BJ (cell line): ENCODE measurements around the gene ELL. TPM values are rescaled to one million over a fixed set of nuclear protein-coding genes. Genes with fewer than 3 reads are reported as not detected.

ENCODE experiments used
- CTCF ChIA-PET: fragments of 350-600 bp; formaldehyde crosslinking; extraction: SDS; loops from one replicate; lab custom pipeline; 2021; ENCODE audit warnings: antibody characterized with exemption, inconsistent platforms; lab: Yijun Ruan, JAX
- POLR2A ChIA-PET: fragments of 300-600 bp; sonication (Branson Sonifier 250); formaldehyde crosslinking; extraction: SDS; loops from one replicate; lab custom pipeline; 2021; ENCODE audit warnings: antibody characterized with exemption; lab: Charles Lee
- DNase-seq: peaks from one replicate; pipeline ENCODE4 v3.0.0-alpha.2; 2011; ENCODE audit warnings: low read depth
- H3K27me3 ChIP-seq: 2 replicates; pipeline ENCODE4 v1.6.0; 2011; ENCODE audit warnings: low read length; ENCODE audit not compliant: control insufficient read depth, insufficient read depth
- H3K36me3 ChIP-seq: 2 replicates; pipeline ENCODE4 v1.5.1; 2011; ENCODE audit warnings: low read length; ENCODE audit not compliant: control insufficient read depth, insufficient read depth
- H3K4me3 ChIP-seq: 2 replicates; pipeline ENCODE4 v1.5.1; 2011; ENCODE audit warnings: low read depth, mild to moderate bottlenecking, control low read depth, low read length
- CTCF ChIP-seq: IDR thresholded peaks from 2 replicates; pipeline ENCODE4 v1.5.1; 2011; ENCODE audit warnings: low read depth, mild to moderate bottlenecking, control low read depth, inconsistent platforms, low read length, moderate library complexity; ENCODE audit not compliant: insufficient read depth
- polyA plus RNA-seq: library from polyadenylated mRNA; depleted of rRNA; stranded (reverse); fragments of >200 nt; gene quantifications from 2 replicates; pipeline ENCODE4 v1.2.3, GENCODE V29; 2011

The ELL gene
- polyA plus RNA-seq, 1 experiment = 10.2 TPM

- Histone ChIP-seq H3K4me3 (peak within 1 kb of the TSS; percentile 87), H3K36me3 (peaks cover 2% of the 10 kb centered on the region; the same call in 1 of the 2 replicates), H3K27me3 (no peaks in the 10 kb centered on the region)
- ChIA-PET CTCF (interaction anchor here (0.6 to 12.0 kb wide), 11 partner anchors 9 to 274 kb away, joined by 3 to 101 read pairs (median 4); partner anchors contain the start of genes GDF15 and MPV17L2), POLR2A (no interaction called here)
- no peak for TF ChIP-seq CTCF
- no peak for DNase-seq
These were observed 102.6 kb downstream of the ELL start, which contains the start of gene SSBP4 for GRCh38 chr19:18419195-18419698. Gene SSBP4 (plus strand): TSS chr19:18419398. CDS start chr19:18419649, 251 bp downstream.

GRCh38 chr19:18418483-18419194, 103.2 kb downstream of the ELL start:
- ChIA-PET CTCF (interaction anchor here (0.6 to 12.0 kb wide), 11 partner anchors 8 to 275 kb away, joined by 3 to 101 read pairs (median 4); partner anchors contain the start of genes GDF15 and MPV17L2), POLR2A (no interaction called here)
- H3K36me3 ChIP-seq = peaks cover 2% of the 10 kb centered on the region; the same call in 1 of the 2 replicates
- H3K27me3 ChIP-seq = no peaks in the 10 kb centered on the region
- no peak for DNase-seq
- no peak for TF ChIP-seq CTCF
- peak overlapping the region; percentile 87 for H3K4me3 ChIP-seq

GRCh38 chr19:18418029-18418482, 103.8 kb downstream of the ELL start:
- H3K36me3 ChIP-seq = peaks cover 2% of the 10 kb centered on the region; the same call in 1 of the 2 replicates
- ChIA-PET POLR2A (interaction anchor here (0.6 to 0.7 kb wide), 2 partner anchors 102 to 136 kb away, joined by 3 read pairs; no protein-coding TSS in a partner anchor), CTCF (interaction anchor here (0.8 to 12.0 kb wide), 10 partner anchors 8 to 170 kb away, joined by 3 to 101 read pairs (median 5); partner anchors contain the start of genes GDF15 and REX1BD)
- DNase-seq = no peak
- no peaks in the 10 kb centered on the region for H3K27me3 ChIP-seq
- no peak for TF ChIP-seq CTCF
- 0 out of 2 replicates have a peak overlapping the region, but pooled peaks have one; percentile 20 for H3K4me3 ChIP-seq

- POLR2A ChIA-PET = interaction anchor here (0.6 to 0.8 kb wide), 4 partner anchors 83 to 352 kb away, joined by 3 read pairs; no protein-coding TSS in a partner anchor
- Histone ChIP-seq H3K36me3 (peaks cover 1% of the 10 kb centered on the region; the same call in 1 of the 2 replicates), H3K4me3 (peak overlapping the region; percentile 35), H3K27me3 (no peaks in the 10 kb centered on the region)
- no peak for DNase-seq
- CTCF ChIA-PET = interaction anchor here (0.7 to 12.0 kb wide), 9 partner anchors 11 to 171 kb away, joined by 3 to 101 read pairs (median 5); partner anchors contain the start of genes GDF15 and REX1BD
- no peak for TF ChIP-seq CTCF
These were observed 104.4 kb downstream of the ELL start for GRCh38 chr19:18417250-18418028.
